ENCODE measurements around the gene AKR7A3. TPM values are rescaled to one million over a fixed set of nuclear protein-coding genes. Genes with fewer than 3 reads are reported as not detected.

Gene AKR7A3
- total and polyA plus RNA-seq, 2 of the 4 experiments (the other 2 are of a cell fraction): 0.18 to 0.62 TPM

- no peaks in the 10 kb centered on the region for H3K27me3 ChIP-seq (ENCODE audit: control insufficient read depth, insufficient read depth, low read length)
- no peak overlapping the region for H2BK20ac ChIP-seq (ENCODE audit: low read depth, low read length)
- H3K14ac ChIP-seq (replicated peaks; ENCODE audit: low read depth, low read length): no peak overlapping the region
- intact Hi-C loops (cut with micrococcal nuclease) (no loop called here), dilution Hi-C loops (cut with HindIII; ENCODE audit: low sequenced_read_pairs, unreplicated experiment) (no loop called here), in situ Hi-C loops (cut with MboI; ENCODE audit: low sequenced_read_pairs) (no loop called here)
- peaks cover 5% of the 10 kb centered on the region for H4K20me1 ChIP-seq (ENCODE audit: insufficient read depth, low read length)
- POLR2A ChIA-PET (ENCODE audit: unreplicated experiment): no interaction called here
- H4K8ac ChIP-seq (ENCODE audit: low read depth in 2 of 2, low read length in 2 of 2): no peak overlapping the region
- TF ChIP-seq NFE2L2 (IDR thresholded peaks at IDR 0.05; ENCODE audit: low read depth, low read length) (no peak), POLR2A (IDR thresholded peaks at IDR 0.05; ENCODE audit: low read depth, low read length) (no peak), CHD1 (IDR thresholded peaks at IDR 0.05; ENCODE audit: low read depth, low read length) (no peak), SMC3 (IDR thresholded peaks at IDR 0.05; ENCODE audit: low read depth, low read length) (no peak), CEBPB (IDR thresholded peaks at IDR 0.05; ENCODE audit: low read depth, low read length) (no peak), RCOR1 (IDR thresholded peaks at IDR 0.05; ENCODE audit: insufficient replicate concordance, low read length) (no peak), RAD21 (IDR thresholded peaks at IDR 0.05; ENCODE audit: low read length) (no peak), MAFK (IDR thresholded peaks at IDR 0.05; ENCODE audit: low read depth, low read length) (no peak), MAZ (IDR thresholded peaks at IDR 0.05; ENCODE audit: borderline replicate concordance, low read depth, low read length) (no peak)
- TF ChIP-seq, protein P1, sequence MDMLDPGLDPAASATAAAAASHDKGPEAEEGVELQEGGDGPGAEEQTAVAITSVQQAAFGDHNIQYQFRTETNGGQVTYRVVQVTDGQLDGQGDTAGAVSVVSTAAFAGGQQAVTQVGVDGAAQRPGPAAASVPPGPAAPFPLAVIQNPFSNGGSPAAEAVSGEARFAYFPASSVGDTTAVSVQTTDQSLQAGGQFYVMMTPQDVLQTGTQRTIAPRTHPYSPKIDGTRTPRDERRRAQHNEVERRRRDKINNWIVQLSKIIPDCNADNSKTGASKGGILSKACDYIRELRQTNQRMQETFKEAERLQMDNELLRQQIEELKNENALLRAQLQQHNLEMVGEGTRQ (IDR thresholded peaks at IDR 0.05; ENCODE audit: low read depth, low read length): no peak
- TF ChIP-seq, protein P2, sequence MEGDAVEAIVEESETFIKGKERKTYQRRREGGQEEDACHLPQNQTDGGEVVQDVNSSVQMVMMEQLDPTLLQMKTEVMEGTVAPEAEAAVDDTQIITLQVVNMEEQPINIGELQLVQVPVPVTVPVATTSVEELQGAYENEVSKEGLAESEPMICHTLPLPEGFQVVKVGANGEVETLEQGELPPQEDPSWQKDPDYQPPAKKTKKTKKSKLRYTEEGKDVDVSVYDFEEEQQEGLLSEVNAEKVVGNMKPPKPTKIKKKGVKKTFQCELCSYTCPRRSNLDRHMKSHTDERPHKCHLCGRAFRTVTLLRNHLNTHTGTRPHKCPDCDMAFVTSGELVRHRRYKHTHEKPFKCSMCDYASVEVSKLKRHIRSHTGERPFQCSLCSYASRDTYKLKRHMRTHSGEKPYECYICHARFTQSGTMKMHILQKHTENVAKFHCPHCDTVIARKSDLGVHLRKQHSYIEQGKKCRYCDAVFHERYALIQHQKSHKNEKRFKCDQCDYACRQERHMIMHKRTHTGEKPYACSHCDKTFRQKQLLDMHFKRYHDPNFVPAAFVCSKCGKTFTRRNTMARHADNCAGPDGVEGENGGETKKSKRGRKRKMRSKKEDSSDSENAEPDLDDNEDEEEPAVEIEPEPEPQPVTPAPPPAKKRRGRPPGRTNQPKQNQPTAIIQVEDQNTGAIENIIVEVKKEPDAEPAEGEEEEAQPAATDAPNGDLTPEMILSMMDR (conservative IDR thresholded peaks at IDR 0.05; ENCODE audit: low read depth, low read length): no peak
- H3K9ac ChIP-seq (ENCODE audit: low read depth, low read length): no peak overlapping the region
- H2AK9ac ChIP-seq (replicated peaks; ENCODE audit: low read depth, low read length, poor library complexity): no peak overlapping the region
- H3K9me1 ChIP-seq (ENCODE audit: insufficient read depth, low read length): peaks cover 9% of the 10 kb centered on the region; the same call in 1 of the 2 replicates
- no peak overlapping the region for H2BK5ac ChIP-seq (ENCODE audit: low read depth, low read length, poor library complexity, severe bottlenecking)
- no peaks in the 10 kb centered on the region for H3K4me1 ChIP-seq (ENCODE audit: control insufficient read depth, insufficient read depth, low read length)
- no peak overlapping the region for H2BK120ac ChIP-seq (ENCODE audit: low read depth, low read length)
- H3K23ac ChIP-seq (ENCODE audit: low read depth, low read length): no peak overlapping the region
- H4K91ac ChIP-seq (ENCODE audit: insufficient read depth, low read depth, low read length): no peak overlapping the region
- H3K9me3 ChIP-seq (ENCODE audit: control insufficient read depth, insufficient read depth, low read length): no peaks in the 10 kb centered on the region
- H3K18ac ChIP-seq (ENCODE audit: low read depth, low read length): no peak overlapping the region
- no peak overlapping the region for H2AFZ ChIP-seq (replicated peaks; ENCODE audit: low read length, poor library complexity)
- H3K4me3 ChIP-seq (ENCODE audit: insufficient read depth, low read depth, low read length): no peak overlapping the region
- no peak overlapping the region for H3K56ac ChIP-seq (ENCODE audit: extremely low read depth, insufficient read depth, low read length)
- no peak overlapping the region for H3K4ac ChIP-seq (ENCODE audit: low read depth, low read length)
- H3K4me2 ChIP-seq (ENCODE audit: low read depth, low read length): no peak overlapping the region
- peaks cover 22% of the 10 kb centered on the region for H3K36me3 ChIP-seq (ENCODE audit: control insufficient read depth, insufficient read depth, low read length)
- H3K27ac ChIP-seq (ENCODE audit: insufficient read depth, low read length): no peak overlapping the region
- DNase-seq: no peak
- 100% methylated on average over 2 of the region's 12 CpGs; no CpG with 5 or more reads in 1 of the 2 experiments for WGBS, 2 experiments (ENCODE audit: extremely low coverage in 2 of 2, insufficient read length in 1 of 2)
- CTCF ChIA-PET: no interaction called here
- H2AK5ac ChIP-seq (ENCODE audit: low read depth, low read length): no peak overlapping the region; the same call in 1 of the 2 replicates
- no peak for ATAC-seq (ENCODE audit: low read depth)
- no peak overlapping the region for H4K5ac ChIP-seq (ENCODE audit: low read depth, low read length)
- BruUV-seq (replicated peaks): no TSS peak
- H2BK15ac ChIP-seq (ENCODE audit: low read depth, low read length): no peak overlapping the region
- H3K79me1 ChIP-seq (ENCODE audit: low read depth in 1 of 2, low read length in 2 of 2): peaks cover 0 to 6% of the 10 kb centered on the region in 2 experiments; a peak in 1 of 4 replicates
These were observed 44.3 kb upstream of the AKR7A3 start for GRCh38 chr1:19332832-19333231.

Data from IMR-90 (cell line).